A549 (cell line): ENCODE measurements around the gene SHOC1. TPM values are rescaled to one million over a fixed set of nuclear protein-coding genes. Genes with fewer than 3 reads are reported as not detected.

Experiments used
- ATAC-seq, 2 experiments: fragments of 200-7000 bp in 1 of 2; fragments of >200 bp in 1 of 2; cut with Nextera tagmentation in 1 of 2; cut with Tn5 transposase in 1 of 2; 3 replicates each; pipeline versions ENCODE4 v1.8.0 to v1.9.1; 2018 to 2020; ENCODE audit warnings: mild to moderate bottlenecking in 1 of 2, moderate library complexity in 1 of 2
- CTCF ChIA-PET: fragments of 300-600 bp; sonication (Branson Sonifier 250); formaldehyde crosslinking; extraction: SDS; loops from one replicate; lab custom pipeline; 2021; ENCODE audit warnings: antibody characterized with exemption, inconsistent platforms; lab: Yijun Ruan, JAX
- POLR2A ChIA-PET: fragments of 350-600 bp; formaldehyde crosslinking; extraction: SDS; loops from one replicate; lab custom pipeline; 2021; ENCODE audit warnings: antibody characterized with exemption, inconsistent platforms; lab: Yijun Ruan, JAX
- DNase-seq, 2 experiments: peaks; one replicate each; pipeline versions ENCODE4 v3.0.0 to v3.0.0-alpha.2; 2011 to 2016; ENCODE audit warnings: low read depth in 1 of 2, low spot score in 1 of 2
- FAIRE-seq: peaks from 2 replicates; lab custom pipeline; 2011; peaks lifted over from hg19 to GRCh38; lab: Jason Lieb, UNC
- H3K27ac ChIP-seq, 2 experiments: fragments of >200 bp; sonication (Bioruptor Twin); formaldehyde crosslinking; 3 replicates each; pipeline ENCODE4 v1.5.1; 2016 to 2017
- H3K4me1 ChIP-seq: fragments of >200 bp; sonication (Bioruptor Twin); formaldehyde crosslinking; 3 replicates; pipeline ENCODE4 v1.6.1; 2016
- H3K4me2 ChIP-seq: fragments of >200 bp; sonication (Bioruptor Twin); formaldehyde crosslinking; 3 replicates; pipeline ENCODE4 v1.6.1; 2016
- H3K4me3 ChIP-seq: fragments of >200 bp; sonication (Bioruptor Twin); formaldehyde crosslinking; 3 replicates; pipeline ENCODE4 v1.5.1; 2016
- H3K9me3 ChIP-seq: fragments of >200 bp; sonication (Bioruptor Twin); formaldehyde crosslinking; 3 replicates; pipeline ENCODE4 v1.6.1; 2016
- CBX2 ChIP-seq: fragments of 200-600 bp; sonication (generic); IDR thresholded peaks from 2 replicates; pipeline ENCODE4 v1.6.1; 2016; ENCODE audit warnings: low read depth, mild to moderate bottlenecking, borderline replicate concordance
- CBX8 ChIP-seq: fragments of 200-600 bp; sonication (generic); IDR thresholded peaks from 2 replicates; pipeline ENCODE4 v1.6.1; 2016
- CEBPB ChIP-seq, 2 experiments: fragments of >200 bp in 1 of 2; sonication (Bioruptor Twin) in 1 of 2; formaldehyde crosslinking in 1 of 2; IDR thresholded peaks; 2 replicates each; pipeline ENCODE4 v1.6.1; 2012 to 2016
- CHD4 ChIP-seq: fragments of 200-600 bp; sonication (generic); IDR thresholded peaks from 2 replicates; pipeline ENCODE4 v1.6.1; 2016; ENCODE audit warnings: antibody characterized with exemption, mild to moderate bottlenecking, borderline replicate concordance
- EHMT2 ChIP-seq: fragments of 200-600 bp; sonication (generic); IDR thresholded peaks from 2 replicates; pipeline ENCODE4 v1.6.1; 2016; ENCODE audit warnings: antibody characterized with exemption, low read depth, mild to moderate bottlenecking, moderate library complexity
- EP300 ChIP-seq, 2 experiments: fragments of >200 bp; sonication (Bioruptor Twin); formaldehyde crosslinking; IDR thresholded peaks; 2 replicates in 1 of 2; 3 replicates in 1 of 2; pipeline ENCODE4 v1.6.1; 2016 to 2017
- FOXS1 ChIP-seq: fragments of 250-450 bp; sonication (Bioruptor Pico); IDR thresholded peaks from 2 replicates; pipeline ENCODE4 v1.5.0; 2020; ENCODE audit warnings: mild to moderate bottlenecking, moderate library complexity
- GATA3 ChIP-seq: IDR thresholded peaks from 2 replicates; pipeline ENCODE4 v1.6.1; 2012; ENCODE audit warnings: borderline replicate concordance
- HDAC2 ChIP-seq: fragments of 200-600 bp; sonication (generic); IDR thresholded peaks from 2 replicates; pipeline ENCODE4 v1.6.1; 2016
- HOXB13 ChIP-seq: fragments of 250-450 bp; sonication (Bioruptor Pico); IDR thresholded peaks from 2 replicates; pipeline ENCODE4 v1.5.0; 2020; ENCODE audit warnings: low read depth, mild to moderate bottlenecking, moderate library complexity
- JUNB ChIP-seq: fragments of >200 bp; sonication (Bioruptor Twin); formaldehyde crosslinking; IDR thresholded peaks from 2 replicates; pipeline ENCODE4 v1.6.1; 2016
- KDM1A ChIP-seq: fragments of 200-600 bp; sonication (generic); IDR thresholded peaks from 2 replicates; pipeline ENCODE4 v1.6.1; 2016; ENCODE audit warnings: low read depth, mild to moderate bottlenecking
- KDM5A ChIP-seq: fragments of 200-600 bp; sonication (generic); IDR thresholded peaks from 2 replicates; pipeline ENCODE4 v1.6.1; 2016; ENCODE audit warnings: antibody characterized with exemption, mild to moderate bottlenecking
- MAFK ChIP-seq: fragments of 450-650 bp; IDR thresholded peaks from 2 replicates; pipeline ENCODE4 v1.6.1; 2014; ENCODE audit not compliant: partially characterized antibody
- NPAS2 ChIP-seq: fragments of 250-450 bp; sonication (Bioruptor Pico); IDR thresholded peaks from 2 replicates; pipeline ENCODE4 v1.8.0; 2022; ENCODE audit warnings: mild to moderate bottlenecking, moderate library complexity, borderline replicate concordance
- POLR2AphosphoS2 ChIP-seq: conservative IDR thresholded peaks from 2 replicates; pipeline ENCODE4 v1.6.1; 2012; ENCODE audit warnings: low read length, improper control_type of control experiment, inconsistent platforms
- RAD21 ChIP-seq, 2 experiments: fragments of >200 bp in 1 of 2; sonication (Bioruptor Twin) in 1 of 2; formaldehyde crosslinking in 1 of 2; IDR thresholded peaks in 1 of 2; conservative IDR thresholded peaks in 1 of 2; 2 replicates in 1 of 2; 3 replicates in 1 of 2; pipeline ENCODE4 v1.6.1; 2012 to 2018; ENCODE audit warnings: inconsistent platforms in 1 of 2
- SMC3 ChIP-seq: fragments of >200 bp; sonication (Bioruptor Twin); formaldehyde crosslinking; IDR thresholded peaks from 3 replicates; pipeline ENCODE4 v1.6.1; 2018; ENCODE audit warnings: inconsistent platforms
- ZC3H11A ChIP-seq: fragments of 450-650 bp; IDR thresholded peaks from 2 replicates; pipeline ENCODE4 v1.6.1; 2014; ENCODE audit warnings: antibody characterized with exemption, mild to moderate bottlenecking
- ZFP36 ChIP-seq: fragments of 450-650 bp; IDR thresholded peaks from 2 replicates; pipeline ENCODE4 v1.6.1; 2014; ENCODE audit warnings: borderline replicate concordance; ENCODE audit not compliant: partially characterized antibody
- WGBS: methylation state at CpG from one replicate; pipeline ENCODE4 v1.1.6; 2017; ENCODE audit errors: missing lambda C conversion rate; 5-methylcytosine and 5-hydroxymethylcytosine counted together
- polyA plus RNA-seq, 4 experiments: library from polyadenylated mRNA; depleted of rRNA in 3 of 4; stranded (reverse); fragments of >200 nt; fragmentation: RNase III in 1 of 4; extraction: RNeasy Plus Mini Kit Qiagen cat#74134 plus additional on column Dnase treatment in 1 of 4; gene quantifications; 2 replicates in 3 of 4; 3 replicates in 1 of 4; pipeline ENCODE4 v1.2.3, GENCODE V29; 2011 to 2017
- TF ChIP-seq, protein P1 (sequence below): IDR thresholded peaks from 2 replicates; pipeline ENCODE4 v1.6.1; 2012
- TF ChIP-seq, protein P2 (sequence below): fragments of >200 bp; sonication (Bioruptor Twin); formaldehyde crosslinking; IDR thresholded peaks from 3 replicates; pipeline ENCODE4 v1.5.1; 2016
- TF ChIP-seq, protein P3 (sequence below): fragments of 200-600 bp; sonication (generic); IDR thresholded peaks from 2 replicates; pipeline ENCODE4 v1.6.1; 2016; ENCODE audit warnings: antibody characterized with exemption, mild to moderate bottlenecking, moderate library complexity

Gene SHOC1
- polyA plus RNA-seq, 2 of the 4 experiments (the other 2 are of a cell fraction), result not detected

DNA sequence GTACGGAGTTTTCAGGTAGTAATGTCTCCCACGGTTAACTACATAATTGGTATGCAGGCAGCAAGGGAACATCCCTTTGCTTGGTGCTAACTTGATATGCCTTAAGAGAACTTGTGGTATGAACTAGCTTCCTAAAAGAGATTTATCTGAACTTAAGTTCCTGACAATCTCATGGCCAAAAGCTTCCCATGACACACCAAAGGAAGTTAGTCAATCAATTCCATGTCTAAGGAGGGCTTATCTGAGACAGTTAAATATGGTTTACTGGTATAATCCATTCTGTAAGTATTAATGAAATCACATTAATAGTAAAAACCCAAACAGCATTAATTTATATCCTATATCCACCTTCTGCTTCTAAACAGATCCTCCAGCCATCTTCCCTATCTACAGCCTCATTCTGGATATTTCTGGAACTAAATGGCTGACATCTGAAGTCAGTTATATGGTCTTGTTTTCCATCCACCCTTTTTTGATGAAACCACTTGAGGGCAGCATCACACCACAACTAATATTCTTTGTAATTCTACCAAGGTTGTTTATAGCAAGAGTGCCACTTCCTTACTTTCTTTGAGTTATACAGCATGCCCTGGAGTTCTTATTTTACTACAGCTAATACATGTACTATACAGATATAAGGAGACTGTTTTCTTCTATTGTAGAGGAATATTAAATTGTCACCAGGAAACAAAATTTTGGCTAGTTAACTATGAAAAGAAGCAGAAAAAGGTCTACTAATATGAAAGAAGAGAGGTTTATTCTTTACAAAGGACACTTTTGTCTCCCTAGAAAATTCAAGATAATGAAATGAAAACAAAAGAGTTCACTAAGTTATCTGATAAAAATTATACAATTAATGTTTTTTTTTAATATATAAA is 34.7 kb downstream of the SHOC1 start:
- Histone ChIP-seq H3K4me3 (no peak overlapping the region), H3K4me1 (no peaks in the 10 kb centered on the region; the same call in 2 of the 3 replicates), H3K27ac (peak overlapping the region; percentile 5 to 22; a peak in 5 of 6 replicates)
- POLR2A ChIA-PET, result no interaction called here
- ATAC-seq (peak; percentile 93), FAIRE-seq (peak; percentile 98)
- TF ChIP-seq ZC3H11A (no peak), EP300 (IDR thresholded peaks at IDR 0.05) (no peak), KDM5A (no peak), SMC3 (peak; percentile 97), CHD4 (no peak), NPAS2 (CRISPR knock-in tag) (no peak), HDAC2 (no peak), POLR2AphosphoS2 (no peak), FOXS1 (CRISPR knock-in tag) (no peak), RAD21 (conservative IDR thresholded peaks at IDR 0.05 in 1 of 2, IDR thresholded peaks at IDR 0.05 in 1 of 2) (peak; percentile 97 to 98), HOXB13 (CRISPR knock-in tag) (no peak), CEBPB (IDR thresholded peaks at IDR 0.05) (no peak), CBX2 (no peak), EHMT2 (no peak)
- TF ChIP-seq, protein P1, sequence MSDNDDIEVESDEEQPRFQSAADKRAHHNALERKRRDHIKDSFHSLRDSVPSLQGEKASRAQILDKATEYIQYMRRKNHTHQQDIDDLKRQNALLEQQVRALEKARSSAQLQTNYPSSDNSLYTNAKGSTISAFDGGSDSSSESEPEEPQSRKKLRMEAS, result no peak
- TF ChIP-seq, protein P2, sequence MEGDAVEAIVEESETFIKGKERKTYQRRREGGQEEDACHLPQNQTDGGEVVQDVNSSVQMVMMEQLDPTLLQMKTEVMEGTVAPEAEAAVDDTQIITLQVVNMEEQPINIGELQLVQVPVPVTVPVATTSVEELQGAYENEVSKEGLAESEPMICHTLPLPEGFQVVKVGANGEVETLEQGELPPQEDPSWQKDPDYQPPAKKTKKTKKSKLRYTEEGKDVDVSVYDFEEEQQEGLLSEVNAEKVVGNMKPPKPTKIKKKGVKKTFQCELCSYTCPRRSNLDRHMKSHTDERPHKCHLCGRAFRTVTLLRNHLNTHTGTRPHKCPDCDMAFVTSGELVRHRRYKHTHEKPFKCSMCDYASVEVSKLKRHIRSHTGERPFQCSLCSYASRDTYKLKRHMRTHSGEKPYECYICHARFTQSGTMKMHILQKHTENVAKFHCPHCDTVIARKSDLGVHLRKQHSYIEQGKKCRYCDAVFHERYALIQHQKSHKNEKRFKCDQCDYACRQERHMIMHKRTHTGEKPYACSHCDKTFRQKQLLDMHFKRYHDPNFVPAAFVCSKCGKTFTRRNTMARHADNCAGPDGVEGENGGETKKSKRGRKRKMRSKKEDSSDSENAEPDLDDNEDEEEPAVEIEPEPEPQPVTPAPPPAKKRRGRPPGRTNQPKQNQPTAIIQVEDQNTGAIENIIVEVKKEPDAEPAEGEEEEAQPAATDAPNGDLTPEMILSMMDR, result peak; percentile 88
- TF ChIP-seq, all 56 proteins: peak for 3
- 88% methylated on average over 2 of the region's 2 CpGs for whole genome bisulfite sequencing
- no peak overlapping the region for H3K4me2 ChIP-seq
- CTCF ChIA-PET, result interaction anchor here (0.6 to 10.9 kb wide), 52 partner anchors 9 to 608 kb away, joined by 3 to 131 read pairs (median 4); partner anchors contain the start of genes PTBP3, PTGR1 and UGCG
- peak; percentile 41 to 84 for DNase-seq
- no peaks in the 10 kb centered on the region for H3K9me3 ChIP-seq

DNA sequence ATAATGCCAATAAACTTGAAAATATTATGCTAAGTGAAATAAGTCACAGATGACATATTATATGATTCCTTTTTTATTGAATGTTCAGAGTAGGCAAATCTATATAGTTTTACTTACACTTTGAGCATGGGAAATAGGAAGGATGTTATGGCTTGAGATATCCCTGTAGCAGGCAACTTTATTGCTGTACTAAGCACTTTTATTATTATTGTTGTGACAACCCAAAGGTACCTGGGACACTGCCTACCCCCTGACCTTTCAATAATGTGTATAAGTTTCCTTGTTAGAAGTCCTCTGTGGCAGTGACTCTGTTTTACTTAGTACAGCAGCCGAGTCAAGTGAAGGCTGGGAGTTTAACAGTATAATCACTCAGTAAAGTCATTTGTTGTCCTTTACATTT is 39.9 kb downstream of the SHOC1 start:
- CTCF ChIA-PET, result interaction anchor here (3.1 kb wide), 1 partner anchor 320 kb away, joined by 16 read pairs; no protein-coding TSS in a partner anchor
- no peak for ATAC-seq

More for the DNA sequence above, 39.9 kb downstream of the SHOC1 start:
- FAIRE-seq (no peak), DNase-seq (no peak)
- no peaks in the 10 kb centered on the region for H3K4me1 ChIP-seq
- no peak overlapping the region for H3K4me2 ChIP-seq
- 76% methylated on average over 1 of the region's 1 CpG for WGBS
- H3K4me3 ChIP-seq, result no peak overlapping the region
- H3K27ac ChIP-seq, result no peak overlapping the region
- TF ChIP-seq KDM1A (no peak), ZFP36 (no peak), MAFK (peak; percentile 83), CBX8 (no peak), GATA3 (no peak), FOXS1 (CRISPR knock-in tag) (no peak), RAD21 (conservative IDR thresholded peaks at IDR 0.05 in 1 of 2, IDR thresholded peaks at IDR 0.05 in 1 of 2) (no peak), JUNB (no peak)
- TF ChIP-seq, protein P3, sequence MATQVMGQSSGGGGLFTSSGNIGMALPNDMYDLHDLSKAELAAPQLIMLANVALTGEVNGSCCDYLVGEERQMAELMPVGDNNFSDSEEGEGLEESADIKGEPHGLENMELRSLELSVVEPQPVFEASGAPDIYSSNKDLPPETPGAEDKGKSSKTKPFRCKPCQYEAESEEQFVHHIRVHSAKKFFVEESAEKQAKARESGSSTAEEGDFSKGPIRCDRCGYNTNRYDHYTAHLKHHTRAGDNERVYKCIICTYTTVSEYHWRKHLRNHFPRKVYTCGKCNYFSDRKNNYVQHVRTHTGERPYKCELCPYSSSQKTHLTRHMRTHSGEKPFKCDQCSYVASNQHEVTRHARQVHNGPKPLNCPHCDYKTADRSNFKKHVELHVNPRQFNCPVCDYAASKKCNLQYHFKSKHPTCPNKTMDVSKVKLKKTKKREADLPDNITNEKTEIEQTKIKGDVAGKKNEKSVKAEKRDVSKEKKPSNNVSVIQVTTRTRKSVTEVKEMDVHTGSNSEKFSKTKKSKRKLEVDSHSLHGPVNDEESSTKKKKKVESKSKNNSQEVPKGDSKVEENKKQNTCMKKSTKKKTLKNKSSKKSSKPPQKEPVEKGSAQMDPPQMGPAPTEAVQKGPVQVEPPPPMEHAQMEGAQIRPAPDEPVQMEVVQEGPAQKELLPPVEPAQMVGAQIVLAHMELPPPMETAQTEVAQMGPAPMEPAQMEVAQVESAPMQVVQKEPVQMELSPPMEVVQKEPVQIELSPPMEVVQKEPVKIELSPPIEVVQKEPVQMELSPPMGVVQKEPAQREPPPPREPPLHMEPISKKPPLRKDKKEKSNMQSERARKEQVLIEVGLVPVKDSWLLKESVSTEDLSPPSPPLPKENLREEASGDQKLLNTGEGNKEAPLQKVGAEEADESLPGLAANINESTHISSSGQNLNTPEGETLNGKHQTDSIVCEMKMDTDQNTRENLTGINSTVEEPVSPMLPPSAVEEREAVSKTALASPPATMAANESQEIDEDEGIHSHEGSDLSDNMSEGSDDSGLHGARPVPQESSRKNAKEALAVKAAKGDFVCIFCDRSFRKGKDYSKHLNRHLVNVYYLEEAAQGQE, result no peak
- POLR2A ChIA-PET, result no interaction called here
- peaks cover 22% of the 10 kb centered on the region for H3K9me3 ChIP-seq
